ENCODE results near the gene NAGPA.

NAGPA gene

GRCh38 chr16:5001986-5002385 is 31.7 kb downstream of the NAGPA start:
- no peak for TF ChIP-seq ZBTB7A (IDR thresholded peaks at IDR 0.05; ENCODE audit: low read depth)
- TF ChIP-seq EP300 (IDR thresholded peaks at IDR 0.05; ENCODE audit: borderline replicate concordance): no peak
- TF ChIP-seq YY1 (IDR thresholded peaks at IDR 0.05; ENCODE audit: low read depth): no peak

GRCh38 chr16:5001571-5001970 is 32.2 kb downstream of the NAGPA start:
- TF ChIP-seq YY1 (IDR thresholded peaks at IDR 0.05; ENCODE audit: low read depth) (no peak), EGR1 (IDR thresholded peaks at IDR 0.05) (no peak), TAF1 (IDR thresholded peaks at IDR 0.05; ENCODE audit: low read depth) (no peak), ZBTB7A (IDR thresholded peaks at IDR 0.05; ENCODE audit: low read depth) (no peak), NFIC (IDR thresholded peaks at IDR 0.05) (no peak), FOXM1 (IDR thresholded peaks at IDR 0.05; ENCODE audit: borderline replicate concordance, low read depth) (no peak), TCF12 (IDR thresholded peaks at IDR 0.05; ENCODE audit: low read depth) (no peak), CREB1 (IDR thresholded peaks at IDR 0.05; ENCODE audit: low read depth) (no peak), CEBPB (IDR thresholded peaks at IDR 0.05) (no peak), USF1 (IDR thresholded peaks at IDR 0.05) (no peak), TEAD4 (IDR thresholded peaks at IDR 0.05) (no peak), REST (IDR thresholded peaks at IDR 0.05; ENCODE audit: low read depth) (no peak), MAX (IDR thresholded peaks at IDR 0.05) (no peak), EP300 (IDR thresholded peaks at IDR 0.05; ENCODE audit: borderline replicate concordance) (no peak), RAD21 (IDR thresholded peaks at IDR 0.05; ENCODE audit: low read depth) (no peak)

- TF ChIP-seq YY1 (IDR thresholded peaks at IDR 0.05; ENCODE audit: low read depth): no peak
- no peak for TF ChIP-seq REST (IDR thresholded peaks at IDR 0.05; ENCODE audit: low read depth)
- no peak for TF ChIP-seq TAF1 (IDR thresholded peaks at IDR 0.05; ENCODE audit: low read depth)
- no peak for TF ChIP-seq ZBTB7A (IDR thresholded peaks at IDR 0.05; ENCODE audit: low read depth)
- TF ChIP-seq USF1 (IDR thresholded peaks at IDR 0.05): no peak
- TF ChIP-seq EGR1 (IDR thresholded peaks at IDR 0.05): no peak
- TF ChIP-seq EP300 (IDR thresholded peaks at IDR 0.05; ENCODE audit: borderline replicate concordance): no peak
- no peak for TF ChIP-seq MAX (IDR thresholded peaks at IDR 0.05)
Measured at GRCh38 chr16:5000573-5001001, 33.1 kb downstream of the NAGPA start.

- TF ChIP-seq ZBTB7A (IDR thresholded peaks at IDR 0.05; ENCODE audit: low read depth) (no peak), CEBPB (IDR thresholded peaks at IDR 0.05) (no peak), CREB1 (IDR thresholded peaks at IDR 0.05; ENCODE audit: low read depth) (no peak), MAX (IDR thresholded peaks at IDR 0.05) (no peak)
Measured at GRCh38 chr16:4994719-4995434, 38.9 kb downstream of the NAGPA start.

GRCh38 chr16:4991754-4992153 is 42.0 kb downstream of the NAGPA start:
- no peak for TF ChIP-seq CREB1 (IDR thresholded peaks at IDR 0.05; ENCODE audit: low read depth)

GRCh38 chr16:4990415-4990814 is 43.3 kb downstream of the NAGPA start:
- TF ChIP-seq REST (IDR thresholded peaks at IDR 0.05; ENCODE audit: low read depth) (no peak), TCF12 (IDR thresholded peaks at IDR 0.05; ENCODE audit: low read depth) (no peak), TAF1 (IDR thresholded peaks at IDR 0.05; ENCODE audit: low read depth) (no peak), YY1 (IDR thresholded peaks at IDR 0.05; ENCODE audit: low read depth) (no peak), FOXM1 (IDR thresholded peaks at IDR 0.05; ENCODE audit: borderline replicate concordance, low read depth) (no peak), RAD21 (IDR thresholded peaks at IDR 0.05; ENCODE audit: low read depth) (no peak), USF1 (IDR thresholded peaks at IDR 0.05) (no peak)

Measured in Ishikawa (cell line).